Measurements from ENCODE around the gene LSP1. TPM values are rescaled to one million over a fixed set of nuclear protein-coding genes. Genes with fewer than 3 reads are reported as not detected.
A peak's percentile ranks its signal among the peaks of the same experiment; 100 is the strongest.

LSP1 gene
- total RNA-seq, 4 donors from 2014 or later: 10.3 to 36.5 (median 35.4) TPM

DNA sequence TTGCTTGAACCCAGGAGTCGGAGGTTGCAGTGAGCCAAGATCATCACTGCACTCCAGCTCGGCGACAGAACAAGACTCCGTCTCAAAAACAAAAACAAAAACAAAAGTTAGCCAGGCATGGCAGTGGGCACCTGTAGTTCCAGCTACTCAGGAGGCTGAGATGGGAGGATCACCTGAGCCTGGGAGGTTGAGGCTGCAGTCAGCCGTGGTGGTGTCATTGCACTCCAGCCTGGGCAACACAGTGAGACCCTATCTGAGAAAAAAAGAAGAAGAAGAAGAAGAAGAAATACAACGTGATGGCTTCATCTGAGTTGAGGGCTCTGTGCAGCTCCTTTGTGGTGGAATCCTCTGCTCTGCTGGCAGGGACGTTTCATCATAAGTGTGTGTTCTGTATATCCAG, 56.6 kb downstream of the LSP1 start:
- TF ChIP-seq, protein P1, sequence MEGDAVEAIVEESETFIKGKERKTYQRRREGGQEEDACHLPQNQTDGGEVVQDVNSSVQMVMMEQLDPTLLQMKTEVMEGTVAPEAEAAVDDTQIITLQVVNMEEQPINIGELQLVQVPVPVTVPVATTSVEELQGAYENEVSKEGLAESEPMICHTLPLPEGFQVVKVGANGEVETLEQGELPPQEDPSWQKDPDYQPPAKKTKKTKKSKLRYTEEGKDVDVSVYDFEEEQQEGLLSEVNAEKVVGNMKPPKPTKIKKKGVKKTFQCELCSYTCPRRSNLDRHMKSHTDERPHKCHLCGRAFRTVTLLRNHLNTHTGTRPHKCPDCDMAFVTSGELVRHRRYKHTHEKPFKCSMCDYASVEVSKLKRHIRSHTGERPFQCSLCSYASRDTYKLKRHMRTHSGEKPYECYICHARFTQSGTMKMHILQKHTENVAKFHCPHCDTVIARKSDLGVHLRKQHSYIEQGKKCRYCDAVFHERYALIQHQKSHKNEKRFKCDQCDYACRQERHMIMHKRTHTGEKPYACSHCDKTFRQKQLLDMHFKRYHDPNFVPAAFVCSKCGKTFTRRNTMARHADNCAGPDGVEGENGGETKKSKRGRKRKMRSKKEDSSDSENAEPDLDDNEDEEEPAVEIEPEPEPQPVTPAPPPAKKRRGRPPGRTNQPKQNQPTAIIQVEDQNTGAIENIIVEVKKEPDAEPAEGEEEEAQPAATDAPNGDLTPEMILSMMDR (IDR thresholded peaks at IDR 0.05): no peak
- TF ChIP-seq EP300 (IDR thresholded peaks at IDR 0.05) (no peak), POLR2A (IDR thresholded peaks at IDR 0.05; ENCODE audit: low read depth) (no peak), POLR2AphosphoS5 (IDR thresholded peaks at IDR 0.05) (no peak)
- Histone ChIP-seq H3K27ac (replicated peaks in 1 of 4) (peak overlapping the region; percentile 52 to 78 (median 70)), H3K27me3 (no peaks in the 10 kb centered on the region), H3K9me3 (no peaks in the 10 kb centered on the region), H3K4me3 (no peak overlapping the region), H3K36me3 (no peaks in the 10 kb centered on the region), H3K4me1 (peaks cover 24 to 30% (median 28%) of the 10 kb centered on the region in 4 donors)
- DNase-seq (ENCODE audit: extremely low spot score): no peak
- WGBS: 92% methylated on average over 7 of the region's 7 CpGs
- intact Hi-C loops (cut with DNase I): no loop called here

DNA sequence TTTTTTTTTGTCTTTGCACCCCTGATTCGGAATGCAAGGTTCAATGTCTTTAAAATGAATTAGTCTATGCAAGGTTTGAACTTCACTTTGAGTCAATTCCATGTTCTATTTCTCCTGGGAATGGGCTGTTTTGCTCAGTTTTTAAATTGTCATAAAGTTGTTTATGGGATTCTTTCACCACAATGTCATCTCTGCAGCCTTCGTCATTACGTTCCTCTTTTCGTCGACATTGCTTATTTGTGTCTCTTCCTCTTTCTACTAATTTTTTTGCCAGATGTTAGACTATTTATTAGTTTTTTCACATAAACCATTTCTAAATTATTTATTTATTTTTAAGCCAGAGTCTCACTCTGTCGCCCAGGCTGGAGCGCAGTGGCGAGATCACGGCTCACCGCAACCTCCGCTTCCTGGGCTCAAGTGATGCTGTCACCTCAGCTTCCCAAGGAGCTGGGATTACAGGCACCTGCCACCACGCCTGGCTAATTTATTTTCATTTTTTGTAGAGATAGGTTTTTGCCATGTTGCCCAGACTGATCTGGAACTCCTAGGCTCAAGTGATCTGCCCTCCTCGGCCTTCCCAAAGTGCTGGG, 59.5 kb downstream of the LSP1 start:
- H3K9me3 ChIP-seq: no peaks in the 10 kb centered on the region
- H3K4me1 ChIP-seq: peaks cover 23 to 26% (median 24%) of the 10 kb centered on the region in 4 donors
- H3K4me3 ChIP-seq: no peak overlapping the region
- TF ChIP-seq EP300 (IDR thresholded peaks at IDR 0.05): no peak
- TF ChIP-seq, protein P1 (IDR thresholded peaks at IDR 0.05): no peak
- TF ChIP-seq POLR2AphosphoS5 (IDR thresholded peaks at IDR 0.05): no peak
- no peak for TF ChIP-seq POLR2A (IDR thresholded peaks at IDR 0.05; ENCODE audit: low read depth)
- H3K27me3 ChIP-seq: no peaks in the 10 kb centered on the region
- H3K27ac ChIP-seq (replicated peaks in 1 of 4): no peak overlapping the region
- 72% methylated on average over 13 of the region's 13 CpGs for WGBS
- no peak for DNase-seq (ENCODE audit: extremely low spot score)
- H3K36me3 ChIP-seq: no peaks in the 10 kb centered on the region
- intact Hi-C loops (cut with DNase I): no loop called here

DNA sequence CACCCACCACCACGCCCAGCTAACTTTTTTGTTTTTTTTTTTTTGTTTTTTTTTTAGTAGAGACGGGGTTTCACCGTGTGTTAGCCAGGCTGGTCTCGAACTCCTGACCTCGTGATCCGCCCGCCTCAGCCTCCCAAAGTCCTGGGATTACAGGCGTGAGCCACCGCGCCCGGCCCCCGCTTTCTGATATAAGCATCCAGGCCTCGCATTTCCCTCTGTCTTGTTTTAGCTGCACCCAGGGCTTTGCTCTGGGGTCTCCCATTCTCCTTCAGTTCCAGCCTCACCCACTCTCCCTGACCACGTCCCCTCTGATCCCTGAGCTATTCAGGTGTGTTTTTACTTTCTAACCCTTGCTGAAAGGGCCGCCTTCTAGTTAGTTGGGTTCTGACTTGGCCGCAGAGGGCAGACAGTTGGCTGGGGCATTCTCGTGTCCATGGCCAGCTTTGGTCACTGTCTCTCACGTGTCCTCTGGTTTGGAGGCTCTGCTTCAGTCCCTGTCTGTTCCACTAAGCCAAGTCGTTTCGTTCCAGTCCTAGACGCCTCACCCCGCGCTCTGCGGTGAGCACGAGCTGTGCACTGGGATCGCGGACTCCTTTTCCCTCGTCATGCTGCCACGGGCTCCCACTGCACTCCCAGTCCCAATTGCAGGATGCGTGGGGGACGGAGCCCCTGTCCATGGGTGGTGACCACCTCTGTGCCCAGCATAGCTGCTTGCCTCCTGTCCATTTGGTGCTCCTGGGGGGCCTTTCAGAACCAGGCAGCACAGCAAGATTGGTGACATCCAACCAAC, 60.6 kb downstream of the LSP1 start:
- intact Hi-C loops (cut with DNase I): loop anchor here (2.0 kb wide), 1 partner anchor 23 kb away; no protein-coding TSS in a partner anchor
- TF ChIP-seq, protein P1 (IDR thresholded peaks at IDR 0.05): no peak
- TF ChIP-seq POLR2AphosphoS5 (IDR thresholded peaks at IDR 0.05) (no peak), EP300 (IDR thresholded peaks at IDR 0.05) (no peak), POLR2A (IDR thresholded peaks at IDR 0.05; ENCODE audit: low read depth) (no peak)
- no peak overlapping the region for H3K27ac ChIP-seq (replicated peaks in 1 of 4)
- no peak for DNase-seq (ENCODE audit: extremely low spot score)
- H3K9me3 ChIP-seq: no peaks in the 10 kb centered on the region
- H3K4me3 ChIP-seq: no peak overlapping the region
- no peaks in the 10 kb centered on the region for H3K27me3 ChIP-seq
- H3K4me1 ChIP-seq: peaks cover 13 to 22% (median 15%) of the 10 kb centered on the region in 4 donors
- H3K36me3 ChIP-seq: no peaks in the 10 kb centered on the region
- WGBS: 94% methylated on average over 20 of the region's 31 CpGs

DNA sequence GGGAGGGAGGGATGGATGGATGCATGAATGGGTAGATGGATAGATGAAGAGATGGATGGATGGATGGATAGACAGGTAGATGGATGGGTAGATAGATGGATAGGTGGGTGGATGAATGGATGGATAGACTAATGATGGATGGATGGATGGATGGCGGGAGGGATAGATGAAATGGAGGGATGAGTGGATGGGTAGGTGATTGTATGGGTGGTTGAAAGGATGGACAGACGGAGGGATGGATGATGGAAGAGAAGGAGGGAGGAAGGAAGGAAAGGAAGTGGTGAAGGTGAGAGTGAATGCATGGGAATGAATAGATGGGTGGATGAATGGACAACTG, 62.9 kb downstream of the LSP1 start:
- Histone ChIP-seq H3K27ac (replicated peaks in 1 of 4) (no peak overlapping the region), H3K27me3 (peaks cover 0 to 7% (median 0%) of the 10 kb centered on the region in 4 donors), H3K9me3 (no peaks in the 10 kb centered on the region), H3K4me3 (no peak overlapping the region), H3K4me1 (peaks cover 11 to 23% (median 16%) of the 10 kb centered on the region in 4 donors), H3K36me3 (no peaks in the 10 kb centered on the region)
- WGBS: 96% methylated on average over 2 of the region's 2 CpGs
- DNase-seq (ENCODE audit: extremely low spot score): no peak
- intact Hi-C loops (cut with DNase I): loop anchor here (1.0 to 2.0 kb wide), 2 partner anchors 21 to 22 kb away; no protein-coding TSS in a partner anchor
- TF ChIP-seq, protein P1 (IDR thresholded peaks at IDR 0.05): no peak
- no peak for TF ChIP-seq POLR2A (IDR thresholded peaks at IDR 0.05; ENCODE audit: low read depth)
- TF ChIP-seq EP300 (IDR thresholded peaks at IDR 0.05): no peak
- TF ChIP-seq POLR2AphosphoS5 (IDR thresholded peaks at IDR 0.05): no peak
